Activated CD4-positive, CD25-positive, alpha-beta regulatory T cell treated with anti-CD3 and anti-CD28 coated beads, Interleukin-2, amount 50 U/mL, for 72 hours (primary cell): ENCODE results near the gene FBXO24.
A peak's percentile ranks its signal among the peaks of the same experiment; 100 is the strongest.

Experiments used
- DNase-seq: peaks from one replicate; pipeline ENCODE4 v3.0.0; 2021

Gene FBXO24

GRCh38 chr7:100575206-100575631 is 10.9 kb upstream of the FBXO24 start:
- no peak for DNase-seq

- DNase-seq, result no peak
These were observed 10.3 kb upstream of the FBXO24 start for GRCh38 chr7:100575746-100576383.

GRCh38 chr7:100576384-100576993 is 9.6 kb upstream of the FBXO24 start:
- no peak for DNase-seq

- no peak for DNase-seq
These were observed 9.0 kb upstream of the FBXO24 start for GRCh38 chr7:100577103-100577502.

GRCh38 chr7:100577507-100577906 is 8.6 kb upstream of the FBXO24 start:
- DNase-seq, result no peak

- no peak for DNase-seq
These were observed 7.6 kb upstream of the FBXO24 start for GRCh38 chr7:100578246-100579183.

GRCh38 chr7:100580466-100581283 is 5.5 kb upstream of the FBXO24 start:
- no peak for DNase-seq

GRCh38 chr7:100582041-100582579 is 4.0 kb upstream of the FBXO24 start:
- no peak for DNase-seq

GRCh38 chr7:100582650-100583049 is 3.5 kb upstream of the FBXO24 start:
- no peak for DNase-seq

GRCh38 chr7:100583132-100584053 is 2.7 kb upstream of the FBXO24 start:
- peak; percentile 57 for DNase-seq

GRCh38 chr7:100584054-100584682 is 2.0 kb upstream of the FBXO24 start:
- DNase-seq, result no peak

GRCh38 chr7:100584683-100585510 is 1.2 kb upstream of the FBXO24 start:
- DNase-seq, result no peak

GRCh38 chr7:100585511-100586265 is 440 bp upstream of the FBXO24 start, which contains the start of gene LRCH4:
Gene LRCH4 (minus strand): TSS chr7:100586129. CDS start chr7:100586100, 29 bp downstream.
- DNase-seq, result peak; percentile 72

- no peak for DNase-seq
These were observed 2.3 kb downstream of the FBXO24 start for GRCh38 chr7:100588438-100588837.

- DNase-seq, result no peak
These were observed 3.3 kb downstream of the FBXO24 start for GRCh38 chr7:100589341-100589947.

GRCh38 chr7:100590077-100590737 is 4.1 kb downstream of the FBXO24 start:
- DNase-seq, result no peak

- no peak for DNase-seq
These were observed 5.5 kb downstream of the FBXO24 start for GRCh38 chr7:100591596-100591995.

- DNase-seq, result no peak
These were observed 9.1 kb downstream of the FBXO24 start for GRCh38 chr7:100595188-100595587.
